Colonic mucosa (tissue), 4 donors: ENCODE measurements around the gene ADAMTS16. TPM values are rescaled to one million over a fixed set of nuclear protein-coding genes. Genes with fewer than 3 reads are reported as not detected.

Experiments
- DNase-seq: peaks from one replicate; pipeline ENCODE4 v3.0.0-alpha.2; 2020
- H3K27ac ChIP-seq: fragments of 200-600 bp; one replicate; pipeline ENCODE4 v1.8.0; 2021
- H3K27me3 ChIP-seq: fragments of 200-600 bp; one replicate; pipeline ENCODE4 v1.8.0; 2021
- H3K36me3 ChIP-seq: fragments of 200-600 bp; one replicate; pipeline ENCODE4 v1.8.0; 2021
- H3K4me1 ChIP-seq: fragments of 200-600 bp; one replicate; pipeline ENCODE4 v1.8.0; 2021; ENCODE audit warnings: mild to moderate bottlenecking
- H3K4me3 ChIP-seq: fragments of 200-600 bp; one replicate; pipeline ENCODE4 v1.8.0; 2021
- H3K9ac ChIP-seq, 2 donors: one replicate each; pipeline ENCODE4 v1.7.0; 2013; ENCODE audit warnings: control low read depth in 2 of 2, low read depth in 2 of 2, low read length in 2 of 2
- H3K9me3 ChIP-seq: fragments of 200-600 bp; one replicate; pipeline ENCODE4 v1.8.0; 2021
- intact Hi-C: fragments of 100-400 bp; cut with DNase I; formaldehyde crosslinking; loops from one replicate; pipeline ENCODE4 v1.14.1; 2022
- total RNA-seq, 2 donors: library from RNA; stranded (reverse); fragmentation: NEBNext Ultra II Directional in 1 of 2; extraction: Animal tissue kit (Norgen Biotek cat#: 25700) in 1 of 2; gene quantifications; one replicate each; pipeline ENCODE4 v1.2.1, GENCODE V29; 2021
- TF ChIP-seq, protein P1 (sequence below): fragments of 200-600 bp; IDR thresholded peaks from one replicate; pipeline ENCODE4 v1.8.0; 2022; ENCODE audit warnings: antibody characterized with exemption, mild to moderate bottlenecking
- donor health status: healthy.
- donor health status: DM: no; HTN: no; CAD: no.
- donor health status: DM: no; HTN: no; CAD: no.

ADAMTS16 gene
- total RNA-seq, 2 donors from 2014 or later, result 0.16 TPM; not detected in 1

- Histone ChIP-seq H3K9me3 (no peaks in the 10 kb centered on the region), H3K4me3 (no peak overlapping the region), H3K27ac (no peak overlapping the region), H3K36me3 (no peaks in the 10 kb centered on the region), H3K9ac (no peak overlapping the region), H3K27me3 (no peaks in the 10 kb centered on the region), H3K4me1 (no peaks in the 10 kb centered on the region)
- intact Hi-C loops, result no loop called here
- TF ChIP-seq, protein P1, sequence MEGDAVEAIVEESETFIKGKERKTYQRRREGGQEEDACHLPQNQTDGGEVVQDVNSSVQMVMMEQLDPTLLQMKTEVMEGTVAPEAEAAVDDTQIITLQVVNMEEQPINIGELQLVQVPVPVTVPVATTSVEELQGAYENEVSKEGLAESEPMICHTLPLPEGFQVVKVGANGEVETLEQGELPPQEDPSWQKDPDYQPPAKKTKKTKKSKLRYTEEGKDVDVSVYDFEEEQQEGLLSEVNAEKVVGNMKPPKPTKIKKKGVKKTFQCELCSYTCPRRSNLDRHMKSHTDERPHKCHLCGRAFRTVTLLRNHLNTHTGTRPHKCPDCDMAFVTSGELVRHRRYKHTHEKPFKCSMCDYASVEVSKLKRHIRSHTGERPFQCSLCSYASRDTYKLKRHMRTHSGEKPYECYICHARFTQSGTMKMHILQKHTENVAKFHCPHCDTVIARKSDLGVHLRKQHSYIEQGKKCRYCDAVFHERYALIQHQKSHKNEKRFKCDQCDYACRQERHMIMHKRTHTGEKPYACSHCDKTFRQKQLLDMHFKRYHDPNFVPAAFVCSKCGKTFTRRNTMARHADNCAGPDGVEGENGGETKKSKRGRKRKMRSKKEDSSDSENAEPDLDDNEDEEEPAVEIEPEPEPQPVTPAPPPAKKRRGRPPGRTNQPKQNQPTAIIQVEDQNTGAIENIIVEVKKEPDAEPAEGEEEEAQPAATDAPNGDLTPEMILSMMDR, result no peak
- no peak for DNase-seq
Measured at GRCh38 chr5:5183189-5183699, 43.1 kb downstream of the ADAMTS16 start.

- no peak overlapping the region for H3K27ac ChIP-seq
- no peaks in the 10 kb centered on the region for H3K36me3 ChIP-seq
- H3K4me3 ChIP-seq, result no peak overlapping the region
- no peaks in the 10 kb centered on the region for H3K27me3 ChIP-seq
- H3K9me3 ChIP-seq, result no peaks in the 10 kb centered on the region
- DNase-seq, result no peak
- intact Hi-C loops, result no loop called here
- TF ChIP-seq, protein P1, result no peak
- no peak overlapping the region for H3K9ac ChIP-seq
- H3K4me1 ChIP-seq, result no peaks in the 10 kb centered on the region
Measured at GRCh38 chr5:5183933-5184332, 43.8 kb downstream of the ADAMTS16 start.

- no peak overlapping the region for H3K27ac ChIP-seq
- no peak for DNase-seq
Measured at GRCh38 chr5:5188376-5189050, 48.4 kb downstream of the ADAMTS16 start.

DNA sequence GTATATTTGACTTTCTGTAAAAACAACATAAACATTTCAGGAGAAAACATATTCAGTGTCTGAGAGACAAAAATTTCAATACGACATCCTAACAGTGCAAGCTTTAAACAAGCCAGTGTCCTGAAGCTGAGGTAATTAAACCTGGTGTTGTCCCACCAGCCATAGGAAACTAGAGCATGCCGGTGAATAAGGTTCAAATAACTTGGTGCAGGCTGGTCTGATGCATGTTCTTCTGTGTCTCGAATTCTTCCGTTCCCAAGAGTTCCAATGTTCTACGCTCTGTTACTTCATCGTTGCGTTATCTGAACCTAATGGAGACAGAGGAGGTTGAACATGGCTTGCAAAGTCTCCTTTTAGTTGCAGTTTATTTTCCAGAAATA lies 48.9 kb downstream of the ADAMTS16 start:
- no peak for DNase-seq
- Histone ChIP-seq H3K27me3 (no peaks in the 10 kb centered on the region), H3K4me3 (no peak overlapping the region), H3K27ac (no peak overlapping the region), H3K4me1 (no peaks in the 10 kb centered on the region), H3K36me3 (no peaks in the 10 kb centered on the region), H3K9me3 (no peaks in the 10 kb centered on the region), H3K9ac (no peak overlapping the region)
- TF ChIP-seq, protein P1, result no peak
- intact Hi-C loops, result no loop called here

More at GRCh38 chr5:5188376-5189050, 48.4 kb downstream of the ADAMTS16 start:
- H3K36me3 ChIP-seq, result no peaks in the 10 kb centered on the region
- no peaks in the 10 kb centered on the region for H3K27me3 ChIP-seq
- H3K9ac ChIP-seq, result no peak overlapping the region
- no peaks in the 10 kb centered on the region for H3K9me3 ChIP-seq
- H3K4me3 ChIP-seq, result no peak overlapping the region
- TF ChIP-seq, protein P1, result no peak
- intact Hi-C loops, result no loop called here
- no peaks in the 10 kb centered on the region for H3K4me1 ChIP-seq

DNA sequence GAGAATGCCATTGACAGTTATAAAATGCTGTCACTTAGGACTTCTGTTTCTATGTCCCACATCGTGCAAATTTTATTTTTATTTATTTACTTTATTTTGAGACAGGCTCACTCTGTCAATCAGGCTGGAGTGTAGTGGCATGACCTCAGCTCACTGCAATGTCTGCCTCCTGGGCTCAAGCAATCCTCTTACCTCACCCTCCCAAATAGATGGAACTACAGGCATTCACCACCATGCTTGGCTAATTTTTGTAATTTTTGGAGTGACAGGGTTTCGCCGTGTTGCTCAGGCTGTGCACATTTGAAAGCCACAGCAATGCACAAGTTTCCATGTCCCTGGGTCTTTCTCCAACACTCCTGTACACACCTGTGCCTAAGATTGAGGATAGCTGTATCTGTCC lies 51.8 kb downstream of the ADAMTS16 start:
- Histone ChIP-seq H3K27me3 (no peaks in the 10 kb centered on the region), H3K36me3 (no peaks in the 10 kb centered on the region), H3K27ac (no peak overlapping the region), H3K9ac (no peak overlapping the region), H3K9me3 (no peaks in the 10 kb centered on the region), H3K4me3 (no peak overlapping the region), H3K4me1 (no peaks in the 10 kb centered on the region)
- TF ChIP-seq, protein P1, result no peak
- intact Hi-C loops, result no loop called here
- no peak for DNase-seq
